VCaP (cell line): ENCODE measurements around the gene OGN.
A peak's percentile ranks its signal among the peaks of the same experiment; 100 is the strongest.

ENCODE experiments used
- H3K27ac ChIP-seq: fragments of 450-650 bp; 2 replicates; pipeline ENCODE4 v1.5.1; 2017
- TF ChIP-seq, protein P1 (sequence below): fragments of 450-650 bp; conservative IDR thresholded peaks from 2 replicates; pipeline ENCODE4 v1.5.1; 2017; ENCODE audit warnings: mild to moderate bottlenecking, moderate library complexity

Gene OGN

GRCh38 chr9:92435263-92435662, 30.9 kb upstream of the OGN start:
- TF ChIP-seq, protein P1, sequence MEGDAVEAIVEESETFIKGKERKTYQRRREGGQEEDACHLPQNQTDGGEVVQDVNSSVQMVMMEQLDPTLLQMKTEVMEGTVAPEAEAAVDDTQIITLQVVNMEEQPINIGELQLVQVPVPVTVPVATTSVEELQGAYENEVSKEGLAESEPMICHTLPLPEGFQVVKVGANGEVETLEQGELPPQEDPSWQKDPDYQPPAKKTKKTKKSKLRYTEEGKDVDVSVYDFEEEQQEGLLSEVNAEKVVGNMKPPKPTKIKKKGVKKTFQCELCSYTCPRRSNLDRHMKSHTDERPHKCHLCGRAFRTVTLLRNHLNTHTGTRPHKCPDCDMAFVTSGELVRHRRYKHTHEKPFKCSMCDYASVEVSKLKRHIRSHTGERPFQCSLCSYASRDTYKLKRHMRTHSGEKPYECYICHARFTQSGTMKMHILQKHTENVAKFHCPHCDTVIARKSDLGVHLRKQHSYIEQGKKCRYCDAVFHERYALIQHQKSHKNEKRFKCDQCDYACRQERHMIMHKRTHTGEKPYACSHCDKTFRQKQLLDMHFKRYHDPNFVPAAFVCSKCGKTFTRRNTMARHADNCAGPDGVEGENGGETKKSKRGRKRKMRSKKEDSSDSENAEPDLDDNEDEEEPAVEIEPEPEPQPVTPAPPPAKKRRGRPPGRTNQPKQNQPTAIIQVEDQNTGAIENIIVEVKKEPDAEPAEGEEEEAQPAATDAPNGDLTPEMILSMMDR = no peak
- H3K27ac ChIP-seq = peak overlapping the region; percentile 32; the same call in 1 of the 2 replicates

DNA sequence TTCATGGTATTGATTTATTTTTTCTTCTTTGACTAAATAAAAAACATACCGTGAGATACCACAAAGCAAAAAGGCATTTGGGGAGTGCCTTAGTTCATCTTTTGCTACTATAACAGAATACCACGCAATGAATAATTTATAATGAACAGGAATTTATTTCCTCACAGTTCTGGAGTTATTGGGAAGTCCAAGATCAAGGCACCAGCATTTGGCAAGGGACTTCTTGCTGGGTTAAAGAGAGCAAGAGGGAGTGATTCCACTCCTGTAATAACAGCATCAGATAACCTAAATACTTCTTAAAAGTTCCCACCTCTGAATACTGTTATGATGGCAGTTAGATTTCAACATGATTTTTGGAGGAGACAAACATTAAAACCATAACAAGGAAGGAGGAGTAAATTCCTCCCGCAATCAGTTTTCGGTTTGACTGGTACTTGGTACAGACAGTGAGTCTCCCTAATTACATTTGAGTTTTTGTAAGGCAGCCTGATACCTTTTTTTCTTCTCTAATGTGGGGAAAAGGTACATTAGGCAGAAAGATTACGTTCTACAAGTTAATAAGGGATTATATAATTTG, 28.7 kb upstream of the OGN start:
- TF ChIP-seq, protein P1 = no peak
- no peak overlapping the region for H3K27ac ChIP-seq

- TF ChIP-seq, protein P1 = no peak
- no peak overlapping the region for H3K27ac ChIP-seq
Measured at GRCh38 chr9:92432350-92432749, 28.0 kb upstream of the OGN start.

DNA sequence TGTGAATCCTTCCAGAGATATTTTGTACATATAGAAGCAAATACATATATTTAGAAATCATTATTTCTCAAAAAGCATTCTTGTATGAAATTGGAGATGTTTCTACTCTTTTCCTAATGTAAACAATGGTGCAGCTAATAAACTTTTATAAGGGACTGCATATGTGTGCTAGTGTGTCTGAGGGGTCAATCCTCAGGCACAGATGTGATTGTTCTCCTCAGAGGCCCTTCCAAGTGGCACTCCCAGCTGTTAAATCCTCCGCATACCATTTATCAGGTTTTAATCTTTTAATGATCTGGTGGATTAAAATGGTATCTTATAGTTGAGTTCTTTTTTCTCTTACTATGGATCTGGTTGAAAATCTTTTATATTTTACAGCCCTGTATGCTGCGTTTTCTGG, 25.5 kb upstream of the OGN start:
- TF ChIP-seq, protein P1 = no peak

GRCh38 chr9:92426501-92427145, 22.2 kb upstream of the OGN start:
- TF ChIP-seq, protein P1 = no peak

More for the DNA sequence above, 25.5 kb upstream of the OGN start:
- H3K27ac ChIP-seq = no peak overlapping the region

DNA sequence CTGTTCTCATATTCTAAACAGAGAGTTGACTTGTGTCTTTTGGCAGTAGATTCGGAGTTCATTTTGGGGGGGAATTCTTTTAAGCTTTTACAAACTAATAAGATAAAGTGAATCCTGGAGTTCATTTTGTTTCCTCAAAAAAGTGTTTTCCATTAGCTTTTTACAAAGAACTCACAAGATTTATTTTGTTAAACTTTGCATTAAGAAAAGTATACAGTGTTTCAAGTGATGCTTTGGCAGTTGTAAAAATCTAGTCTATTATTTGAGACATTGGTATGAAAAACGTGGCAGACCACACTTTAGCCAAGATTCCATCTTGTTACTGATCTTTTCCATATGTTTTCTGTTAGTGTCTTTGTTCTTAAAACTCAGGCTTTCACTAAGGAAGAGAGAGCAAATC, 21.1 kb upstream of the OGN start:
- H3K27ac ChIP-seq = no peak overlapping the region
- TF ChIP-seq, protein P1 = no peak

More at GRCh38 chr9:92426501-92427145, 22.2 kb upstream of the OGN start:
- H3K27ac ChIP-seq = no peak overlapping the region

GRCh38 chr9:92424340-92424739, 20.0 kb upstream of the OGN start, which contains the start of gene OMD:
Gene OMD, minus strand, starts transcription at chr9:92424471. Its CDS starts 6,913 bp downstream, at chr9:92417558.
- no peak within 1 kb of the TSS for H3K27ac ChIP-seq
- TF ChIP-seq, protein P1 = no peak
